Fibroblast of skin of right biceps (primary cell): ENCODE results near the gene DNER.
"Not testable (repeated sequence)": the region's sequence is repeated elsewhere in the genome, so short reads cannot be mapped to it uniquely, and the experiment has no call there.

Experiments
- DNase-seq: peaks from one replicate; pipeline ENCODE4 v3.0.0-alpha.2; 2013

The DNER gene

GRCh38 chr2:229715895-229716507, 1.6 kb upstream of the DNER start:
- DNase-seq, result no peak

GRCh38 chr2:229714736-229715541, 584 bp upstream of the DNER start:
- peak; percentile 53 for DNase-seq

GRCh38 chr2:229713371-229714079, 830 bp downstream of the DNER start:
- no peak for DNase-seq

GRCh38 chr2:229712136-229712535, 2.2 kb downstream of the DNER start:
- DNase-seq, result no peak

GRCh38 chr2:229708335-229708734, 6.0 kb downstream of the DNER start:
- no peak for DNase-seq

- no peak for DNase-seq
These were observed 10.3 kb downstream of the DNER start for GRCh38 chr2:229703909-229704630.

GRCh38 chr2:229701716-229702115, 12.6 kb downstream of the DNER start:
- no peak for DNase-seq

GRCh38 chr2:229701062-229701461, 13.3 kb downstream of the DNER start:
- DNase-seq, result no peak

GRCh38 chr2:229695961-229696360, 18.4 kb downstream of the DNER start:
- DNase-seq, result no peak

GRCh38 chr2:229693845-229694244, 20.5 kb downstream of the DNER start:
- DNase-seq, result not testable (repeated sequence)

- DNase-seq, result no peak
These were observed 22.7 kb downstream of the DNER start for GRCh38 chr2:229691631-229692030.

GRCh38 chr2:229689307-229689839, 25.0 kb downstream of the DNER start:
- no peak for DNase-seq

- no peak for DNase-seq
These were observed 26.2 kb downstream of the DNER start for GRCh38 chr2:229688141-229688540.

- DNase-seq, result no peak
These were observed 28.0 kb downstream of the DNER start for GRCh38 chr2:229686122-229686919.

- no peak for DNase-seq
These were observed 29.3 kb downstream of the DNER start for GRCh38 chr2:229684942-229685562.

GRCh38 chr2:229679393-229680125, 34.8 kb downstream of the DNER start:
- DNase-seq, result no peak

- DNase-seq, result no peak
These were observed 38.8 kb downstream of the DNER start for GRCh38 chr2:229675569-229675968.

- DNase-seq, result no peak
These were observed 39.4 kb downstream of the DNER start for GRCh38 chr2:229674830-229675530.

GRCh38 chr2:229673676-229674075, 40.7 kb downstream of the DNER start:
- no peak for DNase-seq

GRCh38 chr2:229672021-229672420, 42.3 kb downstream of the DNER start:
- DNase-seq, result no peak
